Amniotic stem cell (primary cell): ENCODE data around the gene ADD1.

Experiments
- DNase-seq: peaks from one replicate; lab custom pipeline; 2025; lab: John Stamatoyannopoulos, UW

Gene ADD1

DNA sequence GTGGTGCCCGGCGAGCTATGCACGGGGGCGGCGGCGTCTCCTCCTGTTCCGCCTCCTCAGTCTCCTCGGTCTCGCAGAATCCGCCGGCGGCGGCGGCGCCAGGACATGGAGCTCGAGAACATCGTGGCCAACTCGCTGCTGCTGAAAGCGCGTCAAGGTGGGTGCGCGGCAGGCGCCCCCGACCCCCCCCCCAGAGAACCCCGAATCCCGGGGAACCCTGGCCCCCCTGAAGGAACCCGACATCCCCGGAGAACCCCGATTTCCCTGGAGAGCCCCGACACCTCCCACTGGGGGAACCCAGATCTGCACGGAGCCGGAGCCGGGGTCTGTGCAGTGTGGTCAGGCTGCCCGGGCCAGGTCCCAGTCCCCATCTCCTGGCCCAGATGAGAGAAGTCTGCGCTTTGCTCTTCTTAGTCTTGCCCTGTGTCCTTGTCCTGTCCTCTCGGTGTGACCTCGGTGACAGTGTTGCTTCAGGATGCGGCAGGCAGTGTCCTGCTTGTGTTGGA, 120.4 kb downstream of the ADD1 start:
- DNase-seq = no peak

DNA sequence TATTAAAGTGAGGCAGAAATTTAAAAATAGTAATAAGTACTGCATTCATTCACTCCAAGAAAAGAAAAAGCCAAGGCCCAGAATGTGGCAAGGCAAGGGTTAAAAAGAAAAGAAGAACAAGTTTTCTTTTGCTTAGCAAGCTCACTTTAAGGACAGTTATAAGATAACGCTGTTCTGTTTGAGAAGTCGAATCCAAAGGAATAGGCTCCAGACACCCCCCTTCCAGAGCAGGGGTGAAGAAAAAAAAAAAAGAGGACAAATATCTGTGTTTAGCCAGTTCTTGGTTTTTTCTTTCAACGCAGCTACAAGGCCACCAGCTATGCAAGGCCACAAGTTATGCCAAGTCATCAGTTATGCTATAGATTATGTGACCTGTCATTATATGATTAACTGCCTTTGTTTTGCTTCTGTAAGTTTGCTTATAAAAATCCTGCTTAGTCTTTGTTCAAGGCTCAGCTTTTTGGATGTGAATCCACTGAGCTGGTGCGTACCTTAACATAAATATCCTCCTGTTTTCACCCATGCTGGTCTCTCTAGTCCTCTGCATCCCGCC, 121.1 kb downstream of the ADD1 start:
- no peak for DNase-seq

DNA sequence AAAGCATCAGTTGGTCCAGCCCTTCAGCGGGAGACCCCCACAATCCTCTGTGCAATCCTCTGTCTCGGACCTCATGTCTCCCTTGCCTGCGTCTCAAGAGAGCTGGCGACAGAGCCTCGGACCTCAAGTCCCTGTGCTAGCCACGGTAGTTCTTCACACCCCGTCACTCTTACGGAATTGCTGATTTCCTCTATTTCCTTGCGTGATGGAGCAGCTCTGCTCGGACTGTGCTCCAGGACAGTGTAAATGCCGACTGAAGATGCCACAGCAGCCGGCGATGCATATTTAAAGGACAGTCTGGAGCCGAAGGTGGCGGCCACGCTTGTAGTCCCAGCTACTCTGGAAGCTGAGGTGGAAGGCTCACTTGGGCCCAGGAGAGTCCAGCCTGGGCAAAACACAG, 121.6 kb downstream of the ADD1 start:
- DNase-seq = no peak

DNA sequence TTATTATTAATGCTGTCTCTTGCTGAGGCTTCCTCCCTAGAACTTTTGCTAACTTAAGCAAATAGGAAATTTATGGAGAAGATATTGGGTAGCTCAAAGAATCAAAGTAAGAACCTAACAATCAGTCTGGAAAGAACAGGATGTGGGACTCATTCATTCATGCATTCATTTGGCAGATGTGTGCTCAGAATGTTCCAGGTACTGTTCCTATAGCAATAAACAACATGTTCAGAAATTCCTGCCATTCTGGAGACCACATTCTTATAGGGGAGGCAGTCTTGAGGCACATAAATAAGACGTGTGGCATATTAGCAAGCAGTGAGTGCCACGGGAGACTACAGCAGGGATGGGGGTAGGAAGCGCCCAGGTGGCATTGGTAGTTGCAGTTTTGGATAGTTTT, 124.7 kb downstream of the ADD1 start:
- DNase-seq = no peak

DNA sequence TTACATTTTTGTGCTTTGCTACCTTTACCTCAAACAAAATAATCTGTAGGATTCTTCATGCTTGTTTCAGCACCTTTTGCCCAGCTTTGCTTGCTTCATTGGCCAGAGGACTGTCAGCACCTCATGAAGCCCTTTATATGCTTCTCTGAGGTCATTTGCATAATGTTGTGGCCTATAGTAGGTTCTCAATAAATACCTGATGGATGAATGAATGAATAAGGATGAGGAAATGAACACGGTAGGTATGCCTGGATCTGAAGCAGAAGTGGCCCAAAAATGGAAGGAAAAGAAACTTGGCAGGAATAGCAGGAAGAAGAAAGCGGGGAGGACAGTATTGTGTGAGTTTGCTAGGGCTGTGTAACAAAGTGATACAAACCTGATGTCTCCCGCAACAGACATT, 127.6 kb downstream of the ADD1 start:
- no peak for DNase-seq

DNA sequence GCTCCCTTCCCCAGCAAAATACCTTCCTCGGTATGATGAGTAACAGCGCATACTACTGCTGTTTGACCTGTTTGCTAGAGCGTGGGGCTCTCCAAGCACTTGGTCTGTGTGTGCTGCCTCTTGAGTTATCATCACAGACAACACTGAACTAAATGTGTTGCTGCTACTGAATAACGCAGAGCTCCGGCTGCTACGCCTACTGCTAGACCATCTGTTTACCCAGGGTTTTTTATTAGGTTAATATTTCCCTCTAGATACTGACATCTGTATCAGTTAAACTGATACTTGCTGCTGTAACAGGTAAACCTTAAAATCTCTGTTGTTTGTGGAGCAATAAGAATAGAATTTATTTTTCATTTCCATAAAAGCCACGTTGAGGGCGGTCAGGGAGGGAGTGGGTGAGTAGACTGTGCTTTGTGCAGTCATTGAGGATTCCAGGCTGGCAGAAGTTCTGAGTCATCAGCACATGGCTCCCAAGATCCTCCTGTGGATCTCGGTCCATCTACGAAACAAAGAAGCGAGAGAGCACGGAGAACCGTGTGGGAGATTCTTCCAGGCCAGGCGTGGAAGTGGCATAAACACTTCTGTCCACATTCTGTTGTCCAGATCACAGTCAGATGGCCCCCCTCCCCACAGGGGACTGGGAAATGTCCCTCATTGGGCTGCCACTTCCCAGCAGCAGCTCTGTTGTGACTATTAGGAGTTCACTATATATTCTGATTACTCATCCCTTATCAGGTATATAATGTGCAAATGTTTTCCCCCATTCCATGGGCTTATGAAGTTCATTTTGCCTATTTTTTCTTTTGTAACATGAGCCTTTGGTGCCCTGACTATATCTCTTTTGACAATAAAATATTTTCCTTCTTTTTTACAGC, 133.8 kb downstream of the ADD1 start:
- DNase-seq = no peak
